ENCODE data around the gene DLL3. TPM values are rescaled to one million over a fixed set of nuclear protein-coding genes. Genes with fewer than 3 reads are reported as not detected.
A peak's percentile ranks its signal among the peaks of the same experiment; 100 is the strongest.

DLL3 gene
- total and polyA plus RNA-seq, 9 of the 15 experiments (the other 6 are each of a cell fraction or from before 2014, with no cell fraction given): 0.80 to 6.3 (median 1.2) TPM

GRCh38 chr19:39480337-39481228, 18.2 kb upstream of the DLL3 start, which contains the start of gene TIMM50 (continued):
- peak; percentile 81; the same call in 1 of the 2 replicates for TF ChIP-seq PHF8 (IDR thresholded peaks at IDR 0.05; ENCODE audit: borderline replicate concordance, low read length)
- no peak for TF ChIP-seq HNRNPL (IDR thresholded peaks at IDR 0.05; ENCODE audit: low read depth, low read length)
- no peak for TF ChIP-seq CREBBP (IDR thresholded peaks at IDR 0.05; ENCODE audit: low read depth, low read length)
- peak; percentile 73 for TF ChIP-seq GABPB1 (CRISPR knock-in tag; IDR thresholded peaks at IDR 0.05)
- no peak for TF ChIP-seq MAFK (IDR thresholded peaks at IDR 0.05; ENCODE audit: low read length)
- no peak for TF ChIP-seq ZNF277 (CRISPR knock-in tag; IDR thresholded peaks at IDR 0.05; ENCODE audit: borderline replicate concordance)
- TF ChIP-seq RBM22 (IDR thresholded peaks at IDR 0.05; ENCODE audit: low read depth, low read length, poor library complexity, severe bottlenecking): no peak
- TF ChIP-seq GTF2F1 (IDR thresholded peaks at IDR 0.05; ENCODE audit: low read depth, low read length): no peak; the same call in 1 of the 2 replicates
- TF ChIP-seq ZNF740 (CRISPR knock-in tag; IDR thresholded peaks at IDR 0.05): no peak
- no peak for TF ChIP-seq ZNF740 (tag; IDR thresholded peaks at IDR 0.05)
- no peak for TF ChIP-seq TFAM (CRISPR knock-in tag; conservative IDR thresholded peaks at IDR 0.05)
- no peak for TF ChIP-seq HNRNPUL1 (IDR thresholded peaks at IDR 0.05; ENCODE audit: low read length)
- no peak for TF ChIP-seq HES1 (IDR thresholded peaks at IDR 0.05; ENCODE audit: low read depth)
- TF ChIP-seq HEY1 (CRISPR knock-in tag; IDR thresholded peaks at IDR 0.05; ENCODE audit: borderline replicate concordance): no peak
- no peak for TF ChIP-seq ZNF280B (CRISPR knock-in tag; IDR thresholded peaks at IDR 0.05)
- no peak for TF ChIP-seq NFIX (CRISPR knock-in tag; IDR thresholded peaks at IDR 0.05; ENCODE audit: low read depth)
- no peak for TF ChIP-seq ID3 (CRISPR knock-in tag; IDR thresholded peaks at IDR 0.05)
- TF ChIP-seq ID3 (tag; IDR thresholded peaks at IDR 0.05): no peak
- TF ChIP-seq ZNF175 (CRISPR knock-in tag; IDR thresholded peaks at IDR 0.05; ENCODE audit: low read depth): peak; percentile 40; the same call in 1 of the 2 replicates
- TF ChIP-seq HMG20A (CRISPR knock-in tag; conservative IDR thresholded peaks at IDR 0.05): no peak
- no peak for TF ChIP-seq GATAD2B (IDR thresholded peaks at IDR 0.05; ENCODE audit: borderline replicate concordance)
- TF ChIP-seq CBFA2T2 (conservative IDR thresholded peaks at IDR 0.05): no peak

Data from K562 (cell line).